Measurements from ENCODE around the gene SHISA9. TPM values are rescaled to one million over a fixed set of nuclear protein-coding genes. Genes with fewer than 3 reads are reported as not detected.

Gene SHISA9
- total and polyA plus RNA-seq, 7 donors, result under 0.01 to 8.6 (median 3.1) TPM

GRCh38 chr16:13269905-13270528 is 368.6 kb downstream of the SHISA9 start:
- 53 to 67% methylated on average over 5 of the region's 5 CpGs for WGBS, 2 donors

GRCh38 chr16:13270602-13271001 is 369.2 kb downstream of the SHISA9 start:
- TF ChIP-seq EP300 (IDR thresholded peaks at IDR 0.05), result no peak
- TF ChIP-seq POLR2AphosphoS5 (IDR thresholded peaks at IDR 0.05), result no peak
- TF ChIP-seq CTCF (IDR thresholded peaks at IDR 0.05), result no peak
- no peak for TF ChIP-seq POLR2A (IDR thresholded peaks at IDR 0.05)
- Histone ChIP-seq H3K27ac (no peak overlapping the region), H3K9me3 (no peaks in the 10 kb centered on the region), H3K4me3 (no peak overlapping the region), H3K36me3 (no peaks in the 10 kb centered on the region), H3K27me3 (no peaks in the 10 kb centered on the region), H3K4me1 (no peaks in the 10 kb centered on the region)
- WGBS, 2 donors, result 82 to 95% methylated on average over 1 of the region's 1 CpG
- intact Hi-C loops (cut with DNase I), result no loop called here
- DNase-seq, result no peak

More at GRCh38 chr16:13269905-13270528, 368.6 kb downstream of the SHISA9 start:
- no peaks in the 10 kb centered on the region for H3K27me3 ChIP-seq
- H3K36me3 ChIP-seq, result no peaks in the 10 kb centered on the region
- no peaks in the 10 kb centered on the region for H3K4me1 ChIP-seq
- no peak overlapping the region for H3K27ac ChIP-seq
- DNase-seq, result no peak
- H3K9me3 ChIP-seq, result no peaks in the 10 kb centered on the region
- no peak for TF ChIP-seq CTCF (IDR thresholded peaks at IDR 0.05)
- no peak for TF ChIP-seq POLR2AphosphoS5 (IDR thresholded peaks at IDR 0.05)
- TF ChIP-seq POLR2A (IDR thresholded peaks at IDR 0.05), result no peak
- TF ChIP-seq EP300 (IDR thresholded peaks at IDR 0.05), result no peak
- intact Hi-C loops (cut with DNase I), result no loop called here
- no peak overlapping the region for H3K4me3 ChIP-seq

- no peaks in the 10 kb centered on the region for H3K9me3 ChIP-seq
- H3K27me3 ChIP-seq, result no peaks in the 10 kb centered on the region
- no peaks in the 10 kb centered on the region for H3K36me3 ChIP-seq
- DNase-seq, result no peak
- intact Hi-C loops (cut with DNase I), result no loop called here
- H3K4me3 ChIP-seq, result no peak overlapping the region
- no peaks in the 10 kb centered on the region for H3K4me1 ChIP-seq
- H3K27ac ChIP-seq, result no peak overlapping the region
- TF ChIP-seq EP300 (IDR thresholded peaks at IDR 0.05) (no peak), CTCF (IDR thresholded peaks at IDR 0.05) (no peak), POLR2AphosphoS5 (IDR thresholded peaks at IDR 0.05) (no peak), POLR2A (IDR thresholded peaks at IDR 0.05) (no peak)
Measured at GRCh38 chr16:13289515-13289914, 388.1 kb downstream of the SHISA9 start.

Other genes starting within 250 kb of the SHISA9 start
- 10 to 100 TPM; 10.0 to 23.8 (median 11.3) TPM for gene CPPED1, start 97.7 kb upstream of the SHISA9 start, total RNA-seq
- 10 to 100 TPM in 2 of 3 donors, 1 to 10 TPM in 1; 9.5 to 16.4 (median 10.8) TPM for gene CPPED1, start 97.7 kb upstream of the SHISA9 start, polyA plus RNA-seq